Measurements from ENCODE around the gene ACY1.

Gene ACY1

DNA sequence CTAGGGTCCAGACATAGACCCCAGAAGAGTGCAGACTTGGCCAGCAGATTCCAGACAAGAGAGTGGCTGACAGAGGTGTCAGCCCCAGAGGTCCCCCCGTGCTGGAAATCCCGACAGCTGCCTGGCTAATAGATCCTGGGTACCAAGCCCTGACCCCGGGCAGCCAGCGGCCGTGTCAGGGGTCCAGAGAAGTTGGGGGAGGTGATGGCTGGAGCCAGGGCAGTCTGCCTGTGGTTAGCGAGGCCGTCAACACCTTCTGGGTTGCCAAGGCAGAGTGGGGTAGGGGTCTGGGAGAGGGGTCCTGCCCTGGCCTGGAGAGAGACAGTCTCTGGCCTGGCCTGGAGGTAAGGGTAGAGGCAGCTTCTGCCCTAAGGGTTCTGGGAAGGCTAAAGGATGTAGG lies 37.5 kb downstream of the ACY1 start:
- no peak for DNase-seq
- TF ChIP-seq, protein P1, sequence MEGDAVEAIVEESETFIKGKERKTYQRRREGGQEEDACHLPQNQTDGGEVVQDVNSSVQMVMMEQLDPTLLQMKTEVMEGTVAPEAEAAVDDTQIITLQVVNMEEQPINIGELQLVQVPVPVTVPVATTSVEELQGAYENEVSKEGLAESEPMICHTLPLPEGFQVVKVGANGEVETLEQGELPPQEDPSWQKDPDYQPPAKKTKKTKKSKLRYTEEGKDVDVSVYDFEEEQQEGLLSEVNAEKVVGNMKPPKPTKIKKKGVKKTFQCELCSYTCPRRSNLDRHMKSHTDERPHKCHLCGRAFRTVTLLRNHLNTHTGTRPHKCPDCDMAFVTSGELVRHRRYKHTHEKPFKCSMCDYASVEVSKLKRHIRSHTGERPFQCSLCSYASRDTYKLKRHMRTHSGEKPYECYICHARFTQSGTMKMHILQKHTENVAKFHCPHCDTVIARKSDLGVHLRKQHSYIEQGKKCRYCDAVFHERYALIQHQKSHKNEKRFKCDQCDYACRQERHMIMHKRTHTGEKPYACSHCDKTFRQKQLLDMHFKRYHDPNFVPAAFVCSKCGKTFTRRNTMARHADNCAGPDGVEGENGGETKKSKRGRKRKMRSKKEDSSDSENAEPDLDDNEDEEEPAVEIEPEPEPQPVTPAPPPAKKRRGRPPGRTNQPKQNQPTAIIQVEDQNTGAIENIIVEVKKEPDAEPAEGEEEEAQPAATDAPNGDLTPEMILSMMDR (IDR thresholded peaks at IDR 0.05; ENCODE audit: low read depth, low read length): no peak
- Histone ChIP-seq H3K4me3 (ENCODE audit: low read depth, low read length) (no peak overlapping the region), H3K9me3 (no peaks in the 10 kb centered on the region), H3K36me3 (no peaks in the 10 kb centered on the region; the same call in 1 of the 2 replicates), H3K27me3 (no peaks in the 10 kb centered on the region), H3K4me1 (peaks cover 22% of the 10 kb centered on the region)

DNA sequence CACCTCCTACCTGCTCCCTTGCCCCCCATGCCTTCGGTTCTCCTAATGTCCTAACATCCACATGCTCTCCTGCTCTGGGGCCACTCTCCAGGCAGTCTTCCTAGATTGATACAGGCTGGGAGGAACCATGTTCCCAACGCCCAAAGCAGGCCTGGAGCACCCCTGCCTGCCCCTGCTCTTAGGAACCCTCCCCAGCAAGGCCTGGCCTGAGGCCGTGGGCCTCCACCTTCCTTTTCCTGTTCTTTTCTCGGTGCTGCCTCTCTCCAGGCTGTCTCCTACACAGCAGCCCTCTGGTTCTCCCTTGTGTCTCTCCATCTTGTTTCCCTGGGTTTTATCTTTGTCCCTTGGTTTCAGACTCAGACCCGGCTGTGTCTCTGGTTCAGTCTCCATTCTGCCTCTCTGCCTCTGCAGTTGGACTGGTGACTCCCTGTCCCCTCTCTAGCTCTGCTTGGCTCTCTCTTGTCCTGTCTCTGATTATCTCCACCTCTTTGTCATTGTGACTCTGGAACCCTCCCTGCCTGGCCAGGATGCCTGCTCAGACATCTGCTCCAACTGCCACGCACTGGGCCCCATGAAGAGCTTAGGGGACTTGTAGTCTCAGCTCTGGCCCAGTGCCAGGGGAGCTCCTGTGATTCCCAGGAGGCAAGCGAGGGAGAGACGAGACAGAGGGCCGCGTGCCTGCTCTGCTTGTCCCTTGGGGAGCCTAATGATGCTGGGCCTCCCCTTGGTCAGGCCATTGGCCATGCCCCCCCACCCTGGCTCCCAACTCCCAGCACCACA lies 38.3 kb downstream of the ACY1 start:
- peaks cover 19% of the 10 kb centered on the region for H3K4me1 ChIP-seq
- no peaks in the 10 kb centered on the region for H3K27me3 ChIP-seq
- DNase-seq: peak; percentile 95
- H3K4me3 ChIP-seq (ENCODE audit: low read depth, low read length): peak overlapping the region; percentile 66
- H3K9me3 ChIP-seq: no peaks in the 10 kb centered on the region
- TF ChIP-seq, protein P1 (IDR thresholded peaks at IDR 0.05; ENCODE audit: low read depth, low read length): no peak
- H3K36me3 ChIP-seq: no peaks in the 10 kb centered on the region; the same call in 1 of the 2 replicates

DNA sequence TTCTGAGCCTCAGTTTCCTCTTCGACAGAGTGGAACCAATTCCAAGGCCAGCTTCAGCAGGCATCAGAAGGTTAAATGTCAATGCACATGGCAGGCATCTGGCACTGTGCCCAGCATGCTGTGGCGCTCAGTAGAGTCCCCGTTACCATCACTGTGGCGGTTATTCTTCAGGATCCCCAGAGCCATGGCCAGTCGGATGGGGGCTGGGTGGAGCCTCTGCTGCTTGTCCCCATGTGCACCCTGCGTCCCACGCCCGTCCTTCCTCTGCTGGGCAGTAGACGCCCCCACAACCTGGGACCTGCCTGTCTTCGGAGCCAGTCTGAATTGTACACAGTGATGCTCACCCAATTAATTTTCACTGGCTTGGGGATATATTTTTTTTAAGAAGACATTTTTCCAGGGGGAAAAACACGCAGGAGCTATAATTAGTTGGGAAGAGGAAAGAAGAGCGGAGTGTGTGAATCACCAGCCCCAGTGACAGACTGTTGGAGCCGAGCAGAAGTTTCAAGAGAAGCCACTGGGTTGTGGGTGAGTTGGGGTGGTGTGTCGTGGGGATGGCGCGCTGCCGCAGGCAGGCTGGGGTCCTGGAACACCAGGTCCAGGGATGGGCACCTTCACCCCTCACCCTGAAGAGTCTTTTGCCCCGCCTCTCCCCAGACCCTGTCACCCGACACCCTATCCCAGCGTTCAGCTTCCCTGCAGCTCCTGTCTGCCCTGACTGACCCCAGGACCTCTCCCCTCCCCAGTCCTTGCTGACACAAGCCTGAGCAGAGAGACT lies 39.2 kb downstream of the ACY1 start:
- H3K36me3 ChIP-seq: no peaks in the 10 kb centered on the region; the same call in 1 of the 2 replicates
- no peaks in the 10 kb centered on the region for H3K9me3 ChIP-seq
- TF ChIP-seq, protein P1 (IDR thresholded peaks at IDR 0.05; ENCODE audit: low read depth, low read length): no peak
- H3K27me3 ChIP-seq: no peaks in the 10 kb centered on the region
- H3K4me3 ChIP-seq (ENCODE audit: low read depth, low read length): peak overlapping the region; percentile 66
- DNase-seq: peak; percentile 87
- H3K4me1 ChIP-seq: peaks cover 18% of the 10 kb centered on the region

DNA sequence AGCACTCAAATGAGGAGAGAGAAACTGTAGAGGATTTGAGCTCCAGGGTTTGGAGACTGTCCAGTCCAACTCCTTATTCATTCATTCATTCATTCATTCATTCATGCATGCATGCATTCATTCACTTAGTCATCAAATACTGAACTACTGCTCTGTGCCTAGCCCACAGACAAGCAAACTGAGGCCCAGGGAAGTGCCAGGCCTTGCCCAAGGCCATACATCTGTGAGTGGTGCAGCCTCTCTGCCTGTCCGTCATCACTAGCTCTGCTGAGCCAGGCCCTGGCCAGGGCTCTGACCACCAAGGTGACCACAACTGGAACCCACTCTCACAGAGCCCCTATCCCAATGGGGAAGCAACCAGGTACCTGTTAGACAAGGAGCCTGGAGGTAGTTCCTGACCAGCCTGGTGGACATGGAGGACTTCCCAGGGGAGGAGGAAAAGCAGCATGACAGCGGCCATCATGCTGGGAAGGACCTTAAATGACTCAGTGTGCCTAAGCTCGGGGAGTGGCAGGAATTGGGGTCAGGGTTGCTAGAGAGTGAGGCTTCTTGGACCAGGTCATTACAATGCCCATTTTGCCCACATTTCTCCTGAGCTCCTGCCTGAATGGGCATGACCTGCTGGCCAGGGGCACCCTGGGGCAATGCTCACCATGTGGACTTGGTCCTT lies 39.9 kb downstream of the ACY1 start:
- no peaks in the 10 kb centered on the region for H3K9me3 ChIP-seq
- H3K27me3 ChIP-seq: no peaks in the 10 kb centered on the region
- peak overlapping the region; percentile 66 for H3K4me3 ChIP-seq (ENCODE audit: low read depth, low read length)
- no peaks in the 10 kb centered on the region; the same call in 1 of the 2 replicates for H3K36me3 ChIP-seq
- DNase-seq: no peak
- TF ChIP-seq, protein P1 (IDR thresholded peaks at IDR 0.05; ENCODE audit: low read depth, low read length): no peak
- H3K4me1 ChIP-seq: peaks cover 20% of the 10 kb centered on the region

DNA sequence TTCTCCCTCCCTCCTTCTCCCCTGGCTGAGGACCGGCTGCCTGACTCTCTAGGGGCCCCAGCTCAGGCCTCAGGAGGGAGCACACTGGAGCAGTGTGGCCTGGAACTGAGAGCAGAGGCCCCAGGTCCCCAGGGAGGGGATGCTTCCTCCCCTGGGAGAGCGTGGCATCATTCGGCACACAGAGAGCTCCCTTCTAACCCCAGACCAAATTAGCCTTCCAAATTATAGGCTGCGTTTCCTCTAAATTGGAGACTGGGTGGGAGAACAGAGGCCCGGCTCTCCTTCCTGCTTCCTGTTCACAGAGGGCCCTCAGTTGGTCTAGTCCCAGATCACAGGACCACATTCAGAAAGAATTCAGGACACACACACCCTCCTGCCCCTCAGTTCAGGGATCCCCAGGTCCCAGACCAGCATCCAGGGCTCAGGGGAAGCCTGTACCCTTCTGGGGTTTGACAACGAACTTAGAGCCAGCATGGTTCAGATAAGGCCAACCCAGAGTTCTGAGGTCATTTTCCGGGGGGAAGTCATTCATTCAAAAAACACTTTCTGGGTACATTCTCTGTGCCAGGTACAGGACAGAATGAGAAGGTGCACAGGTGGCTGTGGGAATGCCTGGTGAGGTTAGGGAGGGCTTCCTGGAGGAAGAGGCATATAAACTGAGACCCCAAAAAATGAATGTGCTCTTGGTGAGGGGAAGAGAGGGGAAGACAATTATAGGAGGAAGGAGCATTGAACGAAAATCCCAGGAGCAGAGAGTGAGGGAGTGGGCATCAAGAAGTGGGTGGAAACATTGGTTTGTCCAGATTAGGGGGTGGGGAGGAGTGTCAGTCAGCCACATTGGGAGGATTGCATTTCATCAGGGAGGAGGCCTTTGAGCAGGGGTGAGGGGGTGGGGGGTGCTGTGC lies 40.8 kb downstream of the ACY1 start:
- Histone ChIP-seq H3K27me3 (no peaks in the 10 kb centered on the region), H3K4me3 (ENCODE audit: low read depth, low read length) (peak overlapping the region; percentile 66), H3K9me3 (no peaks in the 10 kb centered on the region), H3K4me1 (peaks cover 29% of the 10 kb centered on the region), H3K36me3 (no peaks in the 10 kb centered on the region; the same call in 1 of the 2 replicates)
- DNase-seq: peak; percentile 49
- TF ChIP-seq, protein P1 (IDR thresholded peaks at IDR 0.05; ENCODE audit: low read depth, low read length): no peak
